Measurements from ENCODE around the gene C1QTNF12. TPM values are rescaled to one million over a fixed set of nuclear protein-coding genes. Genes with fewer than 3 reads are reported as not detected.

Gene C1QTNF12
- polyA plus RNA-seq, 1 experiment, result 0.21 TPM

- no peak overlapping the region for H3K27ac ChIP-seq (ENCODE audit: low read depth, low read length)
- no peak for TF ChIP-seq CTCF (IDR thresholded peaks at IDR 0.05; ENCODE audit: low read depth, low read length)
- peaks cover 4% of the 10 kb centered on the region; the same call in 1 of the 2 replicates for H3K9me3 ChIP-seq (ENCODE audit: control insufficient read depth, insufficient read depth, low read length)
- H3K27me3 ChIP-seq (ENCODE audit: control insufficient read depth, insufficient read depth, low read length), result no peaks in the 10 kb centered on the region
- no peak overlapping the region for H3K4me3 ChIP-seq (ENCODE audit: low read depth, low read length)
- DNase-seq (ENCODE audit: low read depth, low spot score), result no peak
- POLR2A ChIA-PET, result no interaction called here
- CTCF ChIA-PET, result no interaction called here
These were observed 33.7 kb downstream of the C1QTNF12 start for GRCh38 chr1:1212780-1213344.

GRCh38 chr1:1211541-1212441, 34.7 kb downstream of the C1QTNF12 start:
- peaks cover under 1% of the 10 kb centered on the region for H3K27me3 ChIP-seq (ENCODE audit: control insufficient read depth, insufficient read depth, low read length)
- H3K9me3 ChIP-seq (ENCODE audit: control insufficient read depth, insufficient read depth, low read length), result peaks cover 3% of the 10 kb centered on the region; the same call in 1 of the 2 replicates
- POLR2A ChIA-PET, result no interaction called here
- CTCF ChIA-PET, result no interaction called here
- no peak overlapping the region for H3K27ac ChIP-seq (ENCODE audit: low read depth, low read length)
- H3K4me3 ChIP-seq (ENCODE audit: low read depth, low read length), result no peak overlapping the region
- no peak for DNase-seq (ENCODE audit: low read depth, low spot score)
- TF ChIP-seq CTCF (IDR thresholded peaks at IDR 0.05; ENCODE audit: low read depth, low read length), result no peak

GRCh38 chr1:1210726-1211540, 35.6 kb downstream of the C1QTNF12 start:
- peaks cover 5% of the 10 kb centered on the region for H3K27me3 ChIP-seq (ENCODE audit: control insufficient read depth, insufficient read depth, low read length)
- ChIA-PET POLR2A (no interaction called here), CTCF (no interaction called here)
- DNase-seq (ENCODE audit: low read depth, low spot score), result no peak
- no peak overlapping the region for H3K4me3 ChIP-seq (ENCODE audit: low read depth, low read length)
- H3K9me3 ChIP-seq (ENCODE audit: control insufficient read depth, insufficient read depth, low read length), result peaks cover 3% of the 10 kb centered on the region; the same call in 1 of the 2 replicates
- TF ChIP-seq CTCF (IDR thresholded peaks at IDR 0.05; ENCODE audit: low read depth, low read length), result no peak
- no peak overlapping the region for H3K27ac ChIP-seq (ENCODE audit: low read depth, low read length)

GRCh38 chr1:1208713-1209433, 37.6 kb downstream of the C1QTNF12 start:
- Histone ChIP-seq H3K27ac (ENCODE audit: low read depth, low read length) (peak overlapping the region; percentile 39), H3K27me3 (ENCODE audit: control insufficient read depth, insufficient read depth, low read length) (peaks cover 7% of the 10 kb centered on the region), H3K4me3 (ENCODE audit: low read depth, low read length) (no peak overlapping the region; the same call in 1 of the 2 replicates), H3K9me3 (ENCODE audit: control insufficient read depth, insufficient read depth, low read length) (peaks cover 3% of the 10 kb centered on the region; the same call in 1 of the 2 replicates)
- DNase-seq (ENCODE audit: low read depth, low spot score), result no peak
- ChIA-PET POLR2A (interaction anchor here (0.6 kb wide), 1 partner anchor 56 kb away, joined by 3 read pairs; no protein-coding TSS in a partner anchor), CTCF (no interaction called here)
- no peak for TF ChIP-seq CTCF (IDR thresholded peaks at IDR 0.05; ENCODE audit: low read depth, low read length)
